Activated CD4-positive, alpha-beta T cell treated with anti-CD3 and anti-CD28 coated beads for 4 hours (primary cell): Measurements from ENCODE around the gene MEI1.
A peak's percentile ranks its signal among the peaks of the same experiment; 100 is the strongest.
"Not testable (repeated sequence)": the region's sequence is repeated elsewhere in the genome, so short reads cannot be mapped to it uniquely, and the experiment has no call there.

ENCODE experiments used
- DNase-seq, 2 donors: peaks; one replicate each; pipeline ENCODE4 v3.0.0-alpha.2; 2020

Gene MEI1, protein sequence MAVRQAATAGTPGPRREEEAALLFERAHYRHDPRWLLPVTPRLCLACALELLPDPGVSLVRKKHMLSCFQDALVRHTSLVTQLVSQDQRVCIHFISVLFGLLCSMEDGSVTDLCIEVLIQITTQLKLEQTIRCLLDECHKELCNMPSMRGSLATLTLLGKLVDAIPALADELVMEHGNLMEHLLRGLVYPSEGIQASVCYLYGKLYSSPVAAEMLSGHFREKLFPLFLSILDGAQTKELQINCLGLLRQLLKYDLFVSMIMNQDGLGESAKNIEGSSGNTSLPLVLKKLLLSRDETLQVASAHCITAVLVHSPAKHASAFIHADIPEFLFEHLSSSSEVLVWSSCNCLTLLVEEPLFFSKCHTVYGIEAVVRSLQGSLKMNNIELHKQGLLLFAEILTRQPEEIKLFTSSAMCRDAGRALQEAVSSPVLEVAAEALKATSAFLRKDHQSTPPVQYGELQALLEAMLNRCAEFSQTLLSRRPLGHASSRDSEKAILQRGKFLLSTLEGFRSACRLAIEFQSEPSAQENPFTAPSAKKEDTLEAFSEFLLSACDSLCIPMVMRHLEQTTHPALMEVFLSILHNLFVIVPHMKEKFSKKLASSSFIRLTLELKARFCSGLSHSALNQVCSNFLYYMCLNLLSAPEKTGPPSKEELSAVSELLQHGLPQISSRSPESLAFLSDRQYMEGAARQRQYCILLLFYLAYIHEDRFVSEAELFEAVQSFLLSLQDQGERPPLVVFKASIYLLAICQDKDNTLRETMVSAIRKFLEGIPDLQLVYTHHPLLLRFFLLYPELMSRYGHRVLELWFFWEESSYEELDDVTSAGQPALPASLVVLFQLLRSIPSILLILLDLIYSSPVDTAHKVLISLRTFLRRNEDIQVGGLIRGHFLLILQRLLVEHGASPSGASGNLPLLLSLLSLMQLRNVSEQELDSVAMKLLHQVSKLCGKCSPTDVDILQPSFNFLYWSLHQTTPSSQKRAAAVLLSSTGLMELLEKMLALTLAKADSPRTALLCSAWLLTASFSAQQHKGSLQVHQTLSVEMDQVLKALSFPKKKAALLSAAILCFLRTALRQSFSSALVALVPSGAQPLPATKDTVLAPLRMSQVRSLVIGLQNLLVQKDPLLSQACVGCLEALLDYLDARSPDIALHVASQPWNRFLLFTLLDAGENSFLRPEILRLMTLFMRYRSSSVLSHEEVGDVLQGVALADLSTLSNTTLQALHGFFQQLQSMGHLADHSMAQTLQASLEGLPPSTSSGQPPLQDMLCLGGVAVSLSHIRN

GRCh38 chr22:41699264-41700107 lies at the start of gene MEI1:
Gene MEI1, plus strand, starts transcription at chr22:41699503. Its CDS starts 36 bp downstream, at chr22:41699539.
- DNase-seq: peak; percentile 91 to 92

DNA sequence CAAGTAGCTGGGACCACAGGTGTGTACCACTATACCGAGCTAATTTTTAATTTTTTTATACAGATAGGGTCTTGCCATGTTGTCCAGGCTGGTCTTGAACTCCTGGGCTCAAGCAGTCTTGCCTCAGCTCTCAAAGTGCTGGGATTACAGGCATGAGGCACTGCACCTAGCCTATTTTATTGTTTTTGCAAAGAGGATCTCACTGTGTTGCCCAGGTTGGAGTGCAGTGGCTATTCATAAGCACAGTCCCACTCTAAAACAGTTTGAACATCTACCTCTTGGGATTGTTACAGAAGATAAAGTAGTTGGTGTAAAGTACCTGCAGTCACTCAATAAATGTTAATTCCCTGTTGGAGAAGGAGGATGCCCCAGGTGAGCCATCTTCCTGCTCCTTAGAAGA lies 49.1 kb upstream of the MEI1 start:
- DNase-seq: no peak

DNA sequence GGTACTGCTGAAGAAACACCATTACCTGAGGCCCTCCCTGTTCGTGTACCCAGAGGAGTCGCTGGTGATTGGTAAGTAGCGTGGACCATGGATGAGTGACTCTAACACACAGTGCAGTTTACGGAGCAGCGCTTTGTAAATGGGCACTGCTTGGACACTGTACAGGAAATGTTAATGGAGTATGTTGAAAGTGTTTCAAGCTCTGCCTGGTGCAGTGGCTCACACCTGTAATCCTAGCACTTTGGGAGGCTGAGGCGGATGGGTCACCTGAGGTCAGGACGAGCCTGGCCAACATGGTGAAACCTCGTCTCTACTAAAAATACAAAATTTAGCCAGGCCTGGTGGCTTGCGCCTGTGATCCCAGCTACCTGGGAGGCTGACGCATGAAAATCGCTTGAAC lies 48.5 kb upstream of the MEI1 start:
- DNase-seq: no peak

DNA sequence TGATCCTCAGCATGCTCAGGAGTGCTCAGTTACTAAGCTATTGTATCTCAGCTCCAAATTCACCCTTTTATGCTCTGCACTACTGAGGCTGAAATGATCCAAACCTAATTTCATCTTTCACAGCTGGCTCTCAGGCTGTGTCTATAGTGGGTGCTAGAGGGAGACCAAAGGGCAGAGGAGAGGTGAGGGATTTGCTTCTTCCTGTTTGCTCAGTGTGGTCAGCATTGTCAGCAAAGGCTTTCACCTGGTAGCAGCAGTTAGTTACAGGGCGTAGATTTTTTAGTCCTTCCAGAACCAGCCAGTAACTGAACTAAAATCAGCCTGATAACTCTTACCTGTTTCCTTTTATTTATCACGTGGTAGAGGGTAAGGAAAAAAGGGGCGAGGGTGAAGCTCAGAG lies 45.0 kb upstream of the MEI1 start:
- no peak for DNase-seq

- DNase-seq: no peak
These were observed 42.7 kb upstream of the MEI1 start for GRCh38 chr22:41656556-41656955.

GRCh38 chr22:41657709-41658108 lies 41.6 kb upstream of the MEI1 start:
- no peak for DNase-seq

GRCh38 chr22:41658869-41659268 lies 40.4 kb upstream of the MEI1 start:
- DNase-seq: no peak

GRCh38 chr22:41659941-41660340 lies 39.4 kb upstream of the MEI1 start:
- DNase-seq: no peak

GRCh38 chr22:41660416-41660815 lies 38.9 kb upstream of the MEI1 start:
- DNase-seq: no peak

DNA sequence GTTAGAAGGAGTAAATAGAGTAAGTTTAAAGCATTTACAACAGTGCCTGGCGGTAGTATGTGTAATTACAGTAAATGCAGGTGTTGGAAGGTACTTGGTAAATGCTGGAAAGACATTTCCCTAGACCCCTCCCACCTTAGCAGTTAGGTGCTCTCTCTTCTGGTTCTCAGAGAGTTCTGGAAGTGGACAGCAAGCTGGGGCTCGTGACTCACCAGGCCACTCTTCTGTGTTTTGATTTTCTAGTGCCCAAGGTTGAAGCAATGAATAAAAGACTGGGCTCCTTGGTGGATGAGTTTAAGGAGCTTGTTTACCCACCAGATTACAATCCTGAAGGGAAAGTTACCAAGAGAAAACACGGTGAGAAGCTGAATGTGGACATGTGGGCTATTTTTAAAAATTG lies 38.2 kb upstream of the MEI1 start:
- DNase-seq: no peak

- no peak for DNase-seq
These were observed 37.6 kb upstream of the MEI1 start for GRCh38 chr22:41661713-41662112.

DNA sequence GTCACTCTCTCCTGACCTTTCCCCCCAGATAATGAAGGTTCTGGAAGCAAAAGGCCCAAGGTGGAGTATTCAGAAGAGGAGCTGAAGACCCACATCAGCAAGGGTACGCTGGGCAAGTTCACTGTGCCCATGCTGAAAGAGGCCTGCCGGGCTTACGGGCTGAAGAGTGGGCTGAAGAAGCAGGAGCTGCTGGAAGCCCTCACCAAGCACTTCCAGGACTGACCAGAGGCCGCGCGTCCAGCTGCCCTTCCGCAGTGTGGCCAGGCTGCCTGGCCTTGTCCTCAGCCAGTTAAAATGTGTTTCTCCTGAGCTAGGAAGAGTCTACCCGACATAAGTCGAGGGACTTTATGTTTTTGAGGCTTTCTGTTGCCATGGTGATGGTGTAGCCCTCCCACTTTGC lies 35.7 kb upstream of the MEI1 start:
- DNase-seq: not testable (repeated sequence)

DNA sequence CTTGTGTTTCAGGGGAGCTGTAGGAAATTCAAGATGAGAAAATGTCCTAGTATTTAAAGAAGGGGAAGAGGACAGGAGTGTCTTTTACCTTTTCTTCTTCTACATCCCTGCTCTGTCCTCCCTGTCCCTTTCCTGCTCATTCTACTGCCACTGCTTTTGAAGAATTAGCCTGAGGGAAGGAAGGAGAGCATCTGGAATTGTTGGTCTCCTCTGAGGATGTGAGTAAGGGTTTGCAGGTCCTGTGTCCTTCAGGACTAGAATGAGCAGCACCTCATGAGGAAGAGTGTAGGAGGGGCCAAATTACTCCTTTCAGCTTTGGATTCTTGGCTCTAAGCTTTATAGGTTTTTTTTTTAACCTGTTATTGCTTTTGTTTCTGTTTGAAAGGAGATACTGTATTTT lies 34.8 kb upstream of the MEI1 start:
- no peak for DNase-seq

DNA sequence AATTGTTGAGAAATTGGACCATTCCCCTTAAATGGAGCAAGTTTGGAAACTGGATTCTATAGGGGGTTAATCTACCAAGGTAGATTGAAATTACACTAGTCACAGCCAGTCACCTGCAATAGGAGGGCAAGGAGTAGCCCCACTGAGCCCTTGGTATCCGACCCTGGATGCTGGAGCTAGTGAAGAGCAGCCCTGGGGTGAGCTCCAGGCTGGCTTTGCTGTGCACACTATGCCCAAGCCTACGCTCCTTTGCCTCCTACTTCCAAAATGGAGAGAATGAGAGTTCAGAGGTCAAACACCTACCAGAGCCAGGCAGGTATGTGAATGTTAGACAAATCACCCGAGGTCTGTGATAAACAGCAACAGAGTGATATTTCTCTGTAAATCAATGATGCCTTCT lies 34.4 kb upstream of the MEI1 start:
- DNase-seq: no peak

DNA sequence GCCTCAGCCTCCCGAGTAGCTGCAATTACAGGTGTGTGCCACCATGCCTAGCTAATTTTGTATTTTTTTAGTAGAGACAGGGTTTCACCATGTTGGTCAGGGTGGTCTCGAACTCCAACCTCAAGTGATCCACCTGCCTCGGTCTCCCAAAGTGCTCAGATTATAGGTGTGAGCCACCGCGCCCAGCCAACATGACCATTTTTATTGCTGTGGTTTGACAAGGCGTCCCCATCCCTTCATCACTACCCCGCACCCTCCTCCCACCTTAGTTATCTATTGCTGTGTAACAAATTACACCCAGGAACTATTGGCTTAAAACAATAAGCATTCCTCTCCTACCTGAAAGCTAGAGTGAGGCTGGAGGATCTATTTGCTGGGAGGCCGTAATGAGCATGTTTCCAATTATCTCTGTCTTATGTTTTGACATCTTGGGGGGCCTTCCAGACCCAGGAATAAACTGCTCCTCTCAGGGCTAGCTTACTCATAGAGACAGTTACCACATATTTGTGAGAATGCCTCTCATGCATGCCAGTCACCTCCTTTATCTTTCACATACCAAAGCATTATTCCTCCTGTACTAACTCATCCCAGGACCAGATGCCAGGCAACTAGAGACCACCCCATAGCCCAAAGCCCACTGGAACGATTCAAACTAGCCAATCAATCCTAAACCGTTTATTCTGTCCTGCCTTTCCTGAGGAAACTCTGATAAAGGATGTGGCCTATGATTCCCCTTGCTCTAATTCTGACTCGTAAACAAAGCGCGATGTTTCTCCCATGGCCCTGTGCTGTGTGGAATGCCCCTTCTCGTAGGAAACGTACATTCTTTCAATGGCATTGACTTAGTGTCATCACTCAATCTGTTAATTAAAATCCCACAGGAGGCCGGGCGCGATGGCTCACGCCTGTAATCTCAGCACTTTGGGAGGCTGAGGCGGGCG lies 30.1 kb upstream of the MEI1 start:
- no peak for DNase-seq

GRCh38 chr22:41672096-41672495 lies 27.2 kb upstream of the MEI1 start:
- not testable (repeated sequence) for DNase-seq

GRCh38 chr22:41672780-41673509 lies 26.4 kb upstream of the MEI1 start:
- DNase-seq: no peak

- DNase-seq: no peak
These were observed 24.4 kb upstream of the MEI1 start for GRCh38 chr22:41674846-41675340.

GRCh38 chr22:41676134-41676533 lies 23.2 kb upstream of the MEI1 start:
- no peak for DNase-seq

DNA sequence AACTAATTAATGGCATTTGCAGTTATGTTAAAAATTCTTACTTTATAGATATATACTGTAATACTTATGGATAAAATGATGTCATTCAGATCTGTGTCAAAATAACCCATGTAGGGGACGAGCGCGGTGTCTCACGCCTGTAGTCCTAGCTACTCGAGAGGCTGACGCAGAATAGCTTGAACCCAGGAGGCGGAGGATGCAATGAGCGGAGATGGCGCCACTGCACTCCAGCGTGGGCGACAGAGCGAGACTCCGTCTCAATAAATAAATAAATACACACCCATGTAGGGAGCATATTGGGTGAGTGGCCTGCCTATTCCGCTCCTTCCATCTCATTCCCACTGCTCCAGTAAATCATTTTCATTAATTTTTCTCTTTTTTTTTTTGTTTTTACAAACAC lies 17.7 kb upstream of the MEI1 start:
- DNase-seq: peak; percentile 26 to 34
